HepG2 (cell line): ENCODE data around the gene PLEKHG5. TPM values are rescaled to one million over a fixed set of nuclear protein-coding genes. Genes with fewer than 3 reads are reported as not detected.
A peak's percentile ranks its signal among the peaks of the same experiment; 100 is the strongest.

ENCODE experiments used
- ATAC-seq: fragments of 200-7000 bp; cut with Tn5 transposase; 3 replicates; pipeline ENCODE4 v1.9.1; 2020; ENCODE audit warnings: mild to moderate bottlenecking, moderate library complexity
- BruUV-seq: library from RNA; stranded (reverse); fragments of 400-500 nt; replicated peaks from 2 replicates; lab custom pipeline; 2021; lab: Mats Ljungman, UMichigan
- CTCF ChIA-PET: fragments of 300-600 bp; formaldehyde crosslinking; extraction: SDS; loops from one replicate; lab custom pipeline; 2021; ENCODE audit warnings: low total read pairs, inconsistent platforms, low intra/inter-chr PET ratio; lab: Yijun Ruan, JAX
- POLR2A ChIA-PET: fragments of 350-600 bp; sonication (Branson Sonifier 250); formaldehyde crosslinking; loops from one replicate; lab custom pipeline; 2020; ENCODE audit warnings: antibody characterized with exemption, inconsistent platforms; lab: Yijun Ruan, JAX
- DNase-seq: peaks from one replicate; pipeline ENCODE4 v3.0.0-alpha.2; 2015; ENCODE audit warnings: low spot score
- FAIRE-seq: peaks from 3 replicates; lab custom pipeline; 2011; peaks lifted over from hg19 to GRCh38; lab: Jason Lieb, UNC
- H2AFZ ChIP-seq: one replicate; pipeline ENCODE4 v1.6.1; 2011; ENCODE audit warnings: low read length, inconsistent platforms
- H3K27ac ChIP-seq: fragments of 300-600 bp; 3 replicates; pipeline ENCODE4 v1.8.0; 2011; ENCODE audit warnings: mixed run types, mild to moderate bottlenecking, mixed read lengths, low read length, inconsistent platforms; ENCODE audit not compliant: insufficient read depth; ENCODE audit errors: extremely low read length
- H3K27me3 ChIP-seq, 2 experiments: fragments of 200-600 bp in 1 of 2; 2 replicates in 1 of 2; 3 replicates in 1 of 2; pipeline versions ENCODE4 v1.6.0 to v1.8.0; 2011; ENCODE audit warnings: low read length in 2 of 2, mild to moderate bottlenecking in 2 of 2, moderate library complexity in 2 of 2, inconsistent platforms in 1 of 2; ENCODE audit not compliant: insufficient read depth in 2 of 2, control insufficient read depth in 1 of 2
- H3K36me3 ChIP-seq, 2 experiments: fragments of 200-600 bp in 1 of 2; replicated peaks in 1 of 2; 2 replicates in 1 of 2; 3 replicates in 1 of 2; pipeline versions ENCODE4 v1.5.1 to v1.8.0; 2011; ENCODE audit warnings: low read length in 2 of 2, inconsistent platforms in 1 of 2; ENCODE audit not compliant: insufficient read depth in 2 of 2, control insufficient read depth in 1 of 2
- H3K4me1 ChIP-seq: 2 replicates; pipeline ENCODE4 v1.5.1; 2012; ENCODE audit warnings: low read length, inconsistent platforms; ENCODE audit not compliant: insufficient read depth
- H3K4me2 ChIP-seq: 2 replicates; pipeline ENCODE4 v1.6.0; 2011; ENCODE audit warnings: low read depth, low read length, inconsistent platforms
- H3K4me3 ChIP-seq, 3 experiments: fragments of 200-600 bp in 1 of 3; sonication (generic), shearing (Covaris generic) in 1 of 3; replicated peaks in 1 of 3; 2 replicates each; pipeline ENCODE4 v1.5.1; 2011 to 2016; ENCODE audit warnings: low read length in 3 of 3, inconsistent platforms in 2 of 3, low read depth in 2 of 3, mild to moderate bottlenecking in 2 of 3, control low read depth in 1 of 3, mixed read lengths in 1 of 3; ENCODE audit not compliant: insufficient read depth in 1 of 3
- H3K79me2 ChIP-seq: one replicate; pipeline ENCODE4 v1.6.1; 2011; ENCODE audit warnings: low read length, inconsistent platforms; ENCODE audit not compliant: insufficient read depth
- H3K9ac ChIP-seq: 2 replicates; pipeline ENCODE4 v1.6.0; 2011; ENCODE audit warnings: mild to moderate bottlenecking, low read depth, low read length, inconsistent platforms; ENCODE audit not compliant: insufficient read depth
- H3K9me3 ChIP-seq: 2 replicates; pipeline ENCODE4 v1.5.1; 2012; ENCODE audit warnings: mild to moderate bottlenecking, low read length
- H4K20me1 ChIP-seq: 2 replicates; pipeline ENCODE4 v1.6.0; 2011; ENCODE audit warnings: inconsistent platforms, mild to moderate bottlenecking, low read length, moderate library complexity; ENCODE audit not compliant: insufficient read depth
- DNMT1 ChIP-seq: sonication (generic); formaldehyde crosslinking; IDR thresholded peaks from 2 replicates; pipeline ENCODE4 v1.5.1; 2020; ENCODE audit warnings: mild to moderate bottlenecking, missing genetic modification reagents
- KLF16 ChIP-seq, 2 experiments: sonication (generic) in 1 of 2; formaldehyde crosslinking in 1 of 2; IDR thresholded peaks; 2 replicates each; pipeline versions ENCODE4 v1.6.1 to v1.8.0; 2016 to 2023; ENCODE audit warnings: missing genetic modification reagents in 2 of 2, missing compliant biosample characterization in 1 of 2
- NAIF1 ChIP-seq: sonication (generic); formaldehyde crosslinking; IDR thresholded peaks from 2 replicates; pipeline ENCODE4 v1.5.0; 2020; ENCODE audit warnings: mild to moderate bottlenecking, missing genetic modification reagents, borderline replicate concordance
- PATZ1 ChIP-seq: sonication (generic); formaldehyde crosslinking; IDR thresholded peaks from 2 replicates; pipeline ENCODE4 v1.4.0; 2020; ENCODE audit warnings: missing genetic modification reagents
- RXRA ChIP-seq: sonication (generic); formaldehyde crosslinking; IDR thresholded peaks from 2 replicates; pipeline ENCODE4 v1.5.1; 2020; ENCODE audit warnings: missing genetic modification reagents
- SNAI1 ChIP-seq: sonication (generic); formaldehyde crosslinking; IDR thresholded peaks from 2 replicates; pipeline ENCODE4 v1.5.0; 2020; ENCODE audit warnings: mild to moderate bottlenecking, missing genetic modification reagents, borderline replicate concordance
- TGIF2 ChIP-seq: IDR thresholded peaks from 2 replicates; pipeline ENCODE4 v1.6.1; 2016; ENCODE audit warnings: control low read depth, missing compliant biosample characterization
- ZNF274 ChIP-seq: sonication (generic); formaldehyde crosslinking; IDR thresholded peaks from 2 replicates; pipeline ENCODE4 v1.5.1; 2020; ENCODE audit warnings: mild to moderate bottlenecking, missing genetic modification reagents
- ZNF737 ChIP-seq: sonication (generic); formaldehyde crosslinking; IDR thresholded peaks from 2 replicates; pipeline ENCODE4 v1.5.0; 2020; ENCODE audit warnings: missing genetic modification reagents, mild to moderate bottlenecking, borderline replicate concordance
- WGBS: methylation state at CpG from one replicate; pipeline ENCODE4 v1.1.6; 2017; ENCODE audit warnings: low lambda C conversion rate; 5-methylcytosine and 5-hydroxymethylcytosine counted together
- in situ Hi-C: cut with HindIII; loops from 2 replicates; pipeline ENCODE4 v1.10.0; 2017; ENCODE audit warnings: low pct_unique_long_range_greater_than_20kb; ENCODE audit not compliant: extremely low pct_ligation_motif_present
- intact Hi-C: fragments of 100-400 bp; cut with micrococcal nuclease; formaldehyde crosslinking; loops from one replicate; pipeline ENCODE4 v1.10.0; 2022; ENCODE audit not compliant: unreplicated experiment
- polyA plus RNA-seq, 8 experiments: library from polyadenylated mRNA; depleted of rRNA in 3 of 8; stranded (reverse) in 7 of 8; unstranded in 1 of 8; fragments of >200 nt; fragmentation: Illumina TruSeq in 4 of 8; extraction: Trizol in 4 of 8; gene quantifications; 2 replicates each; pipeline versions ENCODE4 v1.2.1 to v1.2.3, GENCODE V29; 2011 to 2016; ENCODE audit warnings: low read depth in 4 of 8, missing spikeins in 1 of 8, mixed read lengths in 1 of 8; ENCODE audit not compliant: insufficient read depth in 1 of 8
- total RNA-seq, 5 experiments: library from RNA; depleted of rRNA; stranded (reverse); fragments of >200 nt; fragmentation: Illumina TruSeq; extraction: Trizol; gene quantifications; 2 replicates each; pipeline ENCODE4 v1.2.3, GENCODE V29; 2016; ENCODE audit warnings: low read depth in 1 of 5
- TF ChIP-seq, protein P1 (sequence below): sonication (generic); formaldehyde crosslinking; IDR thresholded peaks from 2 replicates; pipeline ENCODE4 v1.4.0; 2020; ENCODE audit warnings: missing genetic modification reagents

Gene PLEKHG5
- total and polyA plus RNA-seq, 2 of the 13 experiments (the other 11 are each of a cell fraction or from before 2014, with no cell fraction given), result 1.9 to 3.5 TPM

DNA sequence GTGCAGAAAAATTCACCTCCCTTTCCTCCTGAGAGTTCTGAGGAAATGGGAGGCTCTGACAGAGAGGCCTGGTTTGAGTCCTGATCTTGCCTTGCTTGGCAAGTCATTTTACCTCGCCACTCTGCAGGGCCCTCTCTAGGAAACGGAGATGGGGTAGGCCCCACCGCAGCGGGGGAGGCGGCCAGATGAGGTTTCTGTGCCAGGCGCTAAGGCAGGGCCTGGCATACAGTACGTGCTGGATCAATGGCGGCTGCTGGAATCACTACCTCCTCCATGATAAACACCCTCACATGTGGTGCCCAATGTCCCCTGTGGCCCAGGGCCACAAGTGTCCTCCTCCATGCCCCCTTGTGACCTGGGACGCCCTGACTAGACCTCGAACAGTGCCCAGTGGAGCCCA is 499 bp upstream of the PLEKHG5 start:
- BruUV-seq, result no TSS peak
- intact Hi-C loops (no loop called here), in situ Hi-C loops (loop anchor here (25.0 kb wide), 1 partner anchor 720 kb away; no protein-coding TSS in a partner anchor)
- ChIA-PET CTCF (no interaction called here), POLR2A (interaction anchor here (1.0 to 2.9 kb wide), 4 partner anchors 21 to 155 kb away, joined by 3 to 13 read pairs (median 5); partner anchors contain the start of genes NOL9 and TAS1R1)
- FAIRE-seq, result no peak
- ATAC-seq, result no peak
- Histone ChIP-seq H3K27me3 (peaks cover 0 to 2% of the 10 kb centered on the region in 2 experiments; a peak in 1 of 5 replicates), H3K79me2 (no peaks in the 10 kb centered on the region), H4K20me1 (no peaks in the 10 kb centered on the region), H3K4me1 (peaks cover 47% of the 10 kb centered on the region), H3K4me2 (peak overlapping the region; percentile 97), H3K36me3 (no peaks in the 10 kb centered on the region), H3K9me3 (no peaks in the 10 kb centered on the region), H3K4me3 (peak overlapping the region in 2 of 3 experiments; percentile 89 to 99; a peak in 3 of 6 replicates), H2AFZ (no peak overlapping the region), H3K27ac (no peak overlapping the region), H3K9ac (no peak overlapping the region)
- 95% methylated on average over 7 of the region's 10 CpGs for WGBS
- no peak for DNase-seq
- TF ChIP-seq DNMT1 (CRISPR knock-in tag) (no peak), PATZ1 (no peak), ZNF737 (CRISPR knock-in tag) (no peak), RXRA (CRISPR knock-in tag) (peak; percentile 13; the same call in 1 of the 2 replicates), KLF16 (CRISPR knock-in tag; IDR thresholded peaks at IDR 0.05) (no peak), ZNF274 (no peak), TGIF2 (no peak), SNAI1 (CRISPR knock-in tag) (no peak), NAIF1 (CRISPR knock-in tag) (no peak)
- TF ChIP-seq, protein P1, sequence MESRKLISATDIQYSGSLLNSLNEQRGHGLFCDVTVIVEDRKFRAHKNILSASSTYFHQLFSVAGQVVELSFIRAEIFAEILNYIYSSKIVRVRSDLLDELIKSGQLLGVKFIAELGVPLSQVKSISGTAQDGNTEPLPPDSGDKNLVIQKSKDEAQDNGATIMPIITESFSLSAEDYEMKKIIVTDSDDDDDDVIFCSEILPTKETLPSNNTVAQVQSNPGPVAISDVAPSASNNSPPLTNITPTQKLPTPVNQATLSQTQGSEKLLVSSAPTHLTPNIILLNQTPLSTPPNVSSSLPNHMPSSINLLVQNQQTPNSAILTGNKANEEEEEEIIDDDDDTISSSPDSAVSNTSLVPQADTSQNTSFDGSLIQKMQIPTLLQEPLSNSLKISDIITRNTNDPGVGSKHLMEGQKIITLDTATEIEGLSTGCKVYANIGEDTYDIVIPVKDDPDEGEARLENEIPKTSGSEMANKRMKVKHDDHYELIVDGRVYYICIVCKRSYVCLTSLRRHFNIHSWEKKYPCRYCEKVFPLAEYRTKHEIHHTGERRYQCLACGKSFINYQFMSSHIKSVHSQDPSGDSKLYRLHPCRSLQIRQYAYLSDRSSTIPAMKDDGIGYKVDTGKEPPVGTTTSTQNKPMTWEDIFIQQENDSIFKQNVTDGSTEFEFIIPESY (CRISPR knock-in tag), result peak; percentile 66
